ENCODE results near the gene RBM28.

Gene RBM28

DNA sequence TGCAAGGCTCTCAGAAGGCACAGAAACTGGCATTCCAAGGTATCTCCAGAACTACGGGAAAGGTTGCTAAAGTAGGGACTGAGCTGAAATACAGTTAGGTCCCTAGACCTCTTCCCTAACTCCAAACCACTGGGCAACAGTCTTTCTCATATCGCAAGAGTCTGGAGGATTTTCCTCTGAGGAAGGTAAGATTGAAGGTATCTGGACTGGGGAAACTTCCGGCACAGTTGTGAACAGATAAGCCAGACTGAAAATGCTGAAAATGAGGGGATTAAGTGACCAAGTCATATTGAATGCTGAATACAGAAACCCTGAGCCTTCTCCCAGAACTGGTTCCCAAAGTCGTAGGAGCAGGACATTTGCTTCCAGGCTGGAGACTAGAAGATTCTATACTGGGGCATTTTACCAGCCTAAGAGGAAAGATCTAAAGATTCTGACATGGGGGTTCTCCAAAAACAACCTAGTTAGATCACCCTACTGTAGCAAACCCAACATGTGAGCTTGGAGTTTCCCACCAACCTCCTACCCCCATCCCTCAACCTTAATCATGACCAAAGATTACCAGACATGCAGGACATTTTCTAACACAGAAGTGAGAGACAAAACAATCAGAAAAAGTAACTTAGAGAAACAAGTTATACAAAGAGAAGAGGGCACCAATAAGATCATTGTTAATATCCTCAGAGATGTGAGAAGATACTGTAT is 20.6 kb upstream of the RBM28 start:
- H3K4me3 ChIP-seq (ENCODE audit: low read length) = no peak overlapping the region
- H3K27me3 ChIP-seq (ENCODE audit: control insufficient read depth, insufficient read depth, low read length) = peaks cover 45% of the 10 kb centered on the region
- H3K9me3 ChIP-seq (ENCODE audit: control insufficient read depth, low read length) = no peaks in the 10 kb centered on the region
- H3K36me3 ChIP-seq (ENCODE audit: control insufficient read depth, insufficient read depth, low read length) = no peaks in the 10 kb centered on the region
- H3K4me1 ChIP-seq (ENCODE audit: control insufficient read depth, insufficient read depth, low read length) = peaks cover 21% of the 10 kb centered on the region
- H3K9ac ChIP-seq (ENCODE audit: low read length) = no peak overlapping the region

DNA sequence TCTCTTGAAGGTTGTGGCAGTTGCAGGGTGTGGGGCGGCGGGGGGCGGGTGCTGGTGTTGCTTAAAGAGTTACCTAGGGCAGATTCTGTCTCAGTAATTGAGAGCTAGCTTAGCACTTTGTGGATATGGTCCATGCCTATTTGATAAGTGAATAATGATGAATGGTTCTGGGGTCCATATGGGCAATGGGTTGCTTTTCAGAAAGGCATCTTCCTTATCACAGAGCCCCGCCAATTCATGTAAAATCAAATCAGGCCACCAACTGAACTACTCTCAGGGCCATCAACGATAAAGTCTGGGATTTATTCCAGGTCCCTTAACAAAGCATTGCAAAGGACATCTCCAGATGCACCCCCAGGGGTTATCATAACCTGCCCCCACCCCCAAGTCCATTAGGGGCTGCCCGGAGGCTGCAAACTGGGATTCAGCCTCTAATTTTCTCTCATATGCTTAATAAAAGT is 19.6 kb upstream of the RBM28 start:
- no peak overlapping the region for H3K4me3 ChIP-seq (ENCODE audit: low read length)
- H3K36me3 ChIP-seq (ENCODE audit: control insufficient read depth, insufficient read depth, low read length) = no peaks in the 10 kb centered on the region
- peaks cover 48% of the 10 kb centered on the region for H3K27me3 ChIP-seq (ENCODE audit: control insufficient read depth, insufficient read depth, low read length)
- H3K9ac ChIP-seq (ENCODE audit: low read length) = no peak overlapping the region
- H3K4me1 ChIP-seq (ENCODE audit: control insufficient read depth, insufficient read depth, low read length) = peaks cover 21% of the 10 kb centered on the region
- H3K9me3 ChIP-seq (ENCODE audit: control insufficient read depth, low read length) = no peaks in the 10 kb centered on the region

DNA sequence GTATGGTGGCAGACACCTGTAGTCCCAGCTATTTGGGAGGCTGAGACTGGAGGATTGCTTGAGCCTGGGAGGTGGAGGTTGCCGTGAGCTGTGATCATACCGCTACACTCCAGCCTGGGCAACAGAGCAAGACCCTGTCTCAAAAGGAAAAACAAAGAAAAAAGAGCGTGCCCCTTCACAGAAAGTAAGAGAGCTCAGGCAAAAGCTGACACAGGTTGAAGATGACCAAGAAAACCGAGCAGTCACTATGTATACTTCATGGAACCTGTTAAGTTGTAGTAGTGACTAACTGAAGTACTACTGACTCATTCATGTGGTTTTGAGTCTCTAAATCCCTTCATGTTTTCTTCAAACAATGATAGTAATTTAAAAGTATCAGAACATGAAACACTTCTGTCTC is 19.0 kb upstream of the RBM28 start:
- Histone ChIP-seq H3K27me3 (ENCODE audit: control insufficient read depth, insufficient read depth, low read length) (peaks cover 54% of the 10 kb centered on the region), H3K4me1 (ENCODE audit: control insufficient read depth, insufficient read depth, low read length) (peaks cover 21% of the 10 kb centered on the region)

DNA sequence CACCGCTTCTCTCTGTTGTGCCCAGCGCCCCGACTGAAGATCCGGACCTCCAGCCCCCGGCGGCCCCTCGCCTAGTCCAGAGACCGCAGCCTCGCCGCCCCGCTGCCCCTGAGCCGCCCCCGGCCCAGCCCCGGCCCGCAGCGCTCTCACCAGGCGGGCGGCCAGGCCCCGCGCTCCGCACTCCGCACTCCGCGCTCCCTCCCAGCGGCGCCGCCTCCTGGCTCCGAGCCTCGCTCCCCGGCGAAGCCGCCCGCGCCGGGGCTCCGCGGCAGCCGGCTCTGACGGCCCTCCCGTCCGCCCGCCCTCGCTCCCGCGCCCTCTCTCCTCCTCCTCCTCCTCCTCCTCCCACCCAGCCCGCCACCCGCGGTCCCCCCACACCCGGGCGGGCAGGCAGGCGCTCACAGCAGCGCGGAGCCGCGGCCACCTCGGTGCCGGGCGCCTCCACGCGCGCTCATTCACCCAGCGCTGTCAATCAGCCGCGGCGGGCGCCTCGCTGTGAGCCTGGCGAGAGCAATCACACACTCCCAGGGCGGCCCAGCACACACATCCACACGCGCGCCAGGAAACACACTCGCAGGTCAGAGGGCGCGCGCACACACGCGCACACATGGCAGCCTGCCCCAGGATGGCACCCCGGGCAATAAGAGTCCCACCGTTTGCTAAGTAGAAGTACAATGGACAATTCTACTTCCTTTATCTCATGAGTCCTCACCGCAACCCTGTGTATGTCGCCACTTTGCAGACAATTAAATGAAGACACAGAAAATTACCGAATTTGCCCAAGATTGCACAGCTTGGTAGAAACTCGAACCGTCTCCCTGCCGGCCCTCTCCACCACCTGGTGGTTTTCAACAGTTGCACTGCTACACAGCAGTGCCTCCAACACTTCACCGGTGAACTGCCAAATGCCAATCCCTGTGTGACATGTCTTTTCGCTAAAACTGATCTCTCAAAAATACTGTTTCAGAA is 18.0 kb upstream of the RBM28 start, which contains the start of gene PRRT4:
TSS of gene PRRT4 (minus strand) at position 280 of the 969 bp plus-strand sequence.
- no peaks in the 10 kb centered on the region for H3K36me3 ChIP-seq (ENCODE audit: control insufficient read depth, insufficient read depth, low read length)
- H3K4me3 ChIP-seq (ENCODE audit: low read length) = no peak within 1 kb of the TSS
- H3K27me3 ChIP-seq (ENCODE audit: control insufficient read depth, insufficient read depth, low read length) = peaks cover 57% of the 10 kb centered on the region
- no peaks in the 10 kb centered on the region for H3K9me3 ChIP-seq (ENCODE audit: control insufficient read depth, low read length)
- no peak within 1 kb of the TSS for H3K9ac ChIP-seq (ENCODE audit: low read length)
- H3K4me1 ChIP-seq (ENCODE audit: control insufficient read depth, insufficient read depth, low read length) = peaks cover 20% of the 10 kb centered on the region

More for the DNA sequence above, 19.0 kb upstream of the RBM28 start:
- H3K4me3 ChIP-seq (ENCODE audit: low read length) = no peak overlapping the region
- H3K9ac ChIP-seq (ENCODE audit: low read length) = no peak overlapping the region
- no peaks in the 10 kb centered on the region for H3K9me3 ChIP-seq (ENCODE audit: control insufficient read depth, low read length)
- H3K36me3 ChIP-seq (ENCODE audit: control insufficient read depth, insufficient read depth, low read length) = no peaks in the 10 kb centered on the region

DNA sequence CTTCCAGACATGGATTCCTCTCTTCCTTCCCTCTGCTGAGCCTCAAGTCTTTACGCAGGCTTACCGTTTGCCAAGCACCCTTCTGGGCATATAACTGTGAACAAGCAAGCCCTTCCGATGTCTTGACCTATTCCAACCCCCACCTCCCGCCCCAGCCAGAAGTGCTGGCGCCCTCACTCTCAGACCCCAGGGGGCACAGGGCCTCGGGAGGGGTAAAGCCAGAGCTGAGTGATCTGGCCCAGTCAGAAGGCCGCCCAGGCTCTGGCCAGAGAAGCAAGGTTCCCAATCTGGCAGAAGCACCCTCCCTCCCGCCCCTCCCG is 16.6 kb upstream of the RBM28 start:
- no peaks in the 10 kb centered on the region for H3K9me3 ChIP-seq (ENCODE audit: control insufficient read depth, low read length)
- peaks cover 61% of the 10 kb centered on the region for H3K27me3 ChIP-seq (ENCODE audit: control insufficient read depth, insufficient read depth, low read length)
- no peaks in the 10 kb centered on the region for H3K36me3 ChIP-seq (ENCODE audit: control insufficient read depth, insufficient read depth, low read length)
- H3K4me1 ChIP-seq (ENCODE audit: control insufficient read depth, insufficient read depth, low read length) = peaks cover 13% of the 10 kb centered on the region
- no peak overlapping the region for H3K4me3 ChIP-seq (ENCODE audit: low read length)
- H3K9ac ChIP-seq (ENCODE audit: low read length) = no peak overlapping the region

DNA sequence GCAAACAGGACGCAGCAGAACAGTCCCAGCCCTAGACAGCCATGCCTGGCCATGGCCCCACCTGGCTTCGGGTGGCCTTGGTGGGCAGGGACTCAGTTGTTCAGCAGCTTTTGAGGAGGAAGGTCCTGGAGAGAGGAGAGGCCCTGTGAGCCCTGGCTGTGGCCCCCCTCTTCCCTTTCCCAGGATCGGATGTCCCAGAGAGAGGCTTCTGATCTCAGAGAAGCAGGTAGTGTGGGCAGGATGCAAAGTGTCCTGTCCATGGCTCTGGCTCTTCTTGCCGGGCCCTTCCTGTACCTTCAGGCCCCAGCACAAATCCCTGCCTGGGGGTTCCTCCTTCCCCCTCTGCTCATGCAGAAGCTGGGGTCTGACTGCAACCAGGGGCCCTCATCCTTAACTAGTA is 16.2 kb upstream of the RBM28 start:
- Histone ChIP-seq H3K4me1 (ENCODE audit: control insufficient read depth, insufficient read depth, low read length) (peaks cover 13% of the 10 kb centered on the region), H3K36me3 (ENCODE audit: control insufficient read depth, insufficient read depth, low read length) (no peaks in the 10 kb centered on the region), H3K4me3 (ENCODE audit: low read length) (no peak overlapping the region), H3K9ac (ENCODE audit: low read length) (no peak overlapping the region), H3K27me3 (ENCODE audit: control insufficient read depth, insufficient read depth, low read length) (peaks cover 61% of the 10 kb centered on the region), H3K9me3 (ENCODE audit: control insufficient read depth, low read length) (no peaks in the 10 kb centered on the region)

DNA sequence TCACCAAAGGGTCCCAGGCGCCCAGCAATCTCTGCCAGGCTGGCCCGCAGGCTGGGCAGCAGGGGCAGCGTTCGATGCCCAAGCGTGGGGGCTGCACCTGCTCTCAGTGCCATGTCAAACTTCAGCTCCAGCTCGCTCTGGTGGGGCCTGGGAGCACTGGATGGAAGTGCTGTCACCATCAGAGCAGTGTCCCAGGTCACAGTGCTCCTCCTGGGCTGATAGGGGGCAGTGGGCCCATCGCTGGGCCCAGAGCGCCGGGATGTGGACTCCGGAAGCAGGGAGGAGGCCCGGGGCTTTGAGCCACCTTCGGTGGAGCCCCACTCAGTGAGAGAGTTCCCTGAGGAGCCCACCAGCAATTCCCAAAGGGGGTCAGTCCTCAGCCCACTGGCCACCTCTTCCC is 15.6 kb upstream of the RBM28 start:
- no peak overlapping the region for H3K9ac ChIP-seq (ENCODE audit: low read length)
- H3K27me3 ChIP-seq (ENCODE audit: control insufficient read depth, insufficient read depth, low read length) = peaks cover 56% of the 10 kb centered on the region
- no peak overlapping the region for H3K4me3 ChIP-seq (ENCODE audit: low read length)
- H3K36me3 ChIP-seq (ENCODE audit: control insufficient read depth, insufficient read depth, low read length) = no peaks in the 10 kb centered on the region
- no peaks in the 10 kb centered on the region for H3K9me3 ChIP-seq (ENCODE audit: control insufficient read depth, low read length)
- H3K4me1 ChIP-seq (ENCODE audit: control insufficient read depth, insufficient read depth, low read length) = peaks cover 13% of the 10 kb centered on the region

DNA sequence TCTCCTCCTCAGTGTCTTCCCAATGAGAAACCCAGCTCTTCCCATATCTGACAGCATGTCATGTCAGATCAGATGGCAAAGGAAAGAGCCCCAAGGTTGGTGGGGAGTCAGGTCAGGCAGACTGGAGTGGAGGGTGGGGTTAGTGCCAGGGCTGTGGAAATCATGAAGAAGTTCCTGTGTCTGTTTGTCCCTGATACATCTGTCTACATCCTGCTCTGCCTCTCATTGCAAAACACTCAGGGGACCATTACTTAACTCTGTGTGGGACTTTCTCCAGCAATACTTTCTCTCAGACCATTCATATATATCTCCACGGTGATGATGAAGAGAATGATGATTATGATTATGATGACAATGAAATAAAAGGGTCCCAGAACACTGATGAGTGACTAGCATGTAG is 14.5 kb upstream of the RBM28 start:
- H3K36me3 ChIP-seq (ENCODE audit: control insufficient read depth, insufficient read depth, low read length) = no peaks in the 10 kb centered on the region
- H3K4me1 ChIP-seq (ENCODE audit: control insufficient read depth, insufficient read depth, low read length) = peaks cover 13% of the 10 kb centered on the region
- H3K9me3 ChIP-seq (ENCODE audit: control insufficient read depth, low read length) = no peaks in the 10 kb centered on the region
- no peak overlapping the region for H3K9ac ChIP-seq (ENCODE audit: low read length)
- no peak overlapping the region for H3K4me3 ChIP-seq (ENCODE audit: low read length)
- peaks cover 54% of the 10 kb centered on the region for H3K27me3 ChIP-seq (ENCODE audit: control insufficient read depth, insufficient read depth, low read length)

DNA sequence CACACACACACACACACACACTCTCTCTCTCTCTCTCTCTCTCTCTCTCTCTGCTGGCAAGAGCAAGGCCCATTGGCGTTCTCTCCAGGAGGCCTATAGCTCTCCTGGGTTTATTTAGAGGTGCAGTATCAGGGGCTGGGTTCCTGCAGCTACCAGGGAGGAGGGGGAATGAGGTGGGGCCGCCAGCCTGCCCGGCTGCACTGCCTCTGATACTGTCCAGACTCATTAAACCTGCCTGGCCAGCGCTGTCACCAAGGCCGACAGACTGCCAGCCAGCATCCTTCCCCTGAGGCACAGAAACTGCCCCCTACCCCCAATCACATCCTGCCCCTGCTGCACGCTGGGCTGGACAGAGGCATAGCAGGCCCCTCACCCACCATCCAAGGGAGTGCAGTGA is 13.5 kb upstream of the RBM28 start:
- no peaks in the 10 kb centered on the region for H3K9me3 ChIP-seq (ENCODE audit: control insufficient read depth, low read length)
- peaks cover 13% of the 10 kb centered on the region for H3K4me1 ChIP-seq (ENCODE audit: control insufficient read depth, insufficient read depth, low read length)
- no peak overlapping the region for H3K4me3 ChIP-seq (ENCODE audit: low read length)
- H3K27me3 ChIP-seq (ENCODE audit: control insufficient read depth, insufficient read depth, low read length) = peaks cover 57% of the 10 kb centered on the region
- no peak overlapping the region for H3K9ac ChIP-seq (ENCODE audit: low read length)
- H3K36me3 ChIP-seq (ENCODE audit: control insufficient read depth, insufficient read depth, low read length) = no peaks in the 10 kb centered on the region

DNA sequence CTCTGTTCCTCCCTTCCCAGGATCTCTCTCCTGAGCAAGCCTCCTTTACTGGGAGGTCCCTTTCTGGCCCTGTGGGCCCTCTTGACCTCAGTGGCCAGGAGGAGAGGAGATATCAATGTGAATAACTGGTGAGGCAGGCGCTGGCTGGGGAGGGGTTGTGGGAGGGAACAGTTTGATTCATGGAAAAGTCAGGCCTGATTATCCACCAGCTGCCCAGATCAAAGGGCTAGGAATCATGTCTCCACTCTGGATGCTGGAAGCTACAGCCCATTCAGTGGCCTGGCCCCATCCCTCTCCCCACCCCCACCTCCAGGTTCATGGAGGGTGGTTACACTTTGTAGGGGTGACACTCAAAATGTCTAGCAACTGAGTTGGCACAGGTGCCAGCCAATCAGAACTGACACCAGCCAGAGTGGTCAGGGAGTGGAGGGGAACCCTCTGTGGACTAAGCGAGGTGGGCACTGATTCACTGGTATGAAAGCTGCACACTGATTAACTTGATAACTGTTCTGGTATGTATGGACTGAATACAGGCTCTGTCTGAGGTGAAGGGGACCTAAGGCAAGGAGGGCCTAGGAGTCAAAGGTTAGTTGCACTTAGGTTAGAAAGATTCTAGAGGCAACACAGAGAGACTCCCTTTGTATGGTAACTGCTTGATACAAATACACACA is 13.0 kb upstream of the RBM28 start:
- no peak overlapping the region for H3K9ac ChIP-seq (ENCODE audit: low read length)
- no peaks in the 10 kb centered on the region for H3K36me3 ChIP-seq (ENCODE audit: control insufficient read depth, insufficient read depth, low read length)
- no peak overlapping the region for H3K4me3 ChIP-seq (ENCODE audit: low read length)
- H3K4me1 ChIP-seq (ENCODE audit: control insufficient read depth, insufficient read depth, low read length) = peaks cover 8% of the 10 kb centered on the region
- H3K9me3 ChIP-seq (ENCODE audit: control insufficient read depth, low read length) = no peaks in the 10 kb centered on the region
- peaks cover 54% of the 10 kb centered on the region for H3K27me3 ChIP-seq (ENCODE audit: control insufficient read depth, insufficient read depth, low read length)

DNA sequence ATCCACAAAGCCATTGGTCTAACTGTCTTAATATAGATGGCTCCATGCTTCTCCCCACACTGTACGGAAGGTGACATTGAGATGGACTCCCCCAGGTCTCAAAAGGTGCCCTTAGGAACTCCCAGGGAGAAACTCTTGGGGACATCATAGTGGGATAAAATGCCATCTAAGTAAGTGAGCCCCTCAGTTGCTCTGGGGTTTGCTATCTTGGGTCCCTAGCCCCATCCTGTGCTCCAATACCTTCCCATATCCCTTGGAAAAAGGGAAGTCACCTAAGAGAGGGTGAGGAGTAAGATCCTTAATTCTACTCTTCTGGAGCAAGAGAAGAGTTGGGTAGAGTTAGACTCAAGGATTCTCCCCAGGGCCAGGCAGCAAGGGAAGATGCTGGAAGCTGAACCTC is 9.9 kb upstream of the RBM28 start:
- Histone ChIP-seq H3K4me3 (ENCODE audit: low read length) (no peak overlapping the region), H3K9me3 (ENCODE audit: control insufficient read depth, low read length) (no peaks in the 10 kb centered on the region), H3K36me3 (ENCODE audit: control insufficient read depth, insufficient read depth, low read length) (no peaks in the 10 kb centered on the region), H3K4me1 (ENCODE audit: control insufficient read depth, insufficient read depth, low read length) (peaks cover 5% of the 10 kb centered on the region), H3K9ac (ENCODE audit: low read length) (no peak overlapping the region), H3K27me3 (ENCODE audit: control insufficient read depth, insufficient read depth, low read length) (peaks cover 56% of the 10 kb centered on the region)

DNA sequence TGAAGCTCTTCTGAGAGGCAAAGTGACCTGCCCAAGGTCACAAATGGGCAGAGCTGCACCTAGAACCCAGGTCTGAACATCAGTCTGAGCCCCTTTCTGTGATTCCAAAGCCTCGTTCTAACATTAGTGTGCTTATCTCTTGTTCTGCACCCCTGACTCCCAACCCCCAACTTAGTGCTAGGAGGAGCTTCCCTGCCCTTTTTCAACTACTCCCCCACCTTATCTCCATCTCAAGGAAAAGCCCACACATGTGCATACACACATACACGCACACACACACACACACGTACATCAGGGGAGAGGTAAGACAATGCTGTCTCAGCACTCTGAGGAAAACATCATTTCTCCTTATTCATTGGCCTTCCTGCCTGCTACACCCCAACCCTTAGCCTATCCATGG is 9.5 kb upstream of the RBM28 start:
- H3K9ac ChIP-seq (ENCODE audit: low read length) = no peak overlapping the region
- H3K36me3 ChIP-seq (ENCODE audit: control insufficient read depth, insufficient read depth, low read length) = no peaks in the 10 kb centered on the region
- H3K27me3 ChIP-seq (ENCODE audit: control insufficient read depth, insufficient read depth, low read length) = peaks cover 57% of the 10 kb centered on the region
- no peak overlapping the region for H3K4me3 ChIP-seq (ENCODE audit: low read length)
- peaks cover 5% of the 10 kb centered on the region for H3K4me1 ChIP-seq (ENCODE audit: control insufficient read depth, insufficient read depth, low read length)
- H3K9me3 ChIP-seq (ENCODE audit: control insufficient read depth, low read length) = no peaks in the 10 kb centered on the region

Data from mucosa of stomach (tissue), 1 donor.